ENCODE measurements around the gene TOMT. TPM values are rescaled to one million over a fixed set of nuclear protein-coding genes. Genes with fewer than 3 reads are reported as not detected.
"Not testable (repeated sequence)": the region's sequence is repeated elsewhere in the genome, so short reads cannot be mapped to it uniquely, and the experiment has no call there.

Gene TOMT
- total RNA-seq, 1 donor from 2014 or later = not detected

GRCh38 chr11:72138821-72139390 lies 33.2 kb downstream of the TOMT start:
- intact Hi-C loops (cut with DNase I) = no loop called here
- H3K27ac ChIP-seq = no peak overlapping the region

GRCh38 chr11:72139500-72139899 lies 33.8 kb downstream of the TOMT start:
- Histone ChIP-seq H3K36me3 (no peaks in the 10 kb centered on the region), H3K4me1 (no peaks in the 10 kb centered on the region), H3K27ac (no peak overlapping the region), H3K27me3 (no peaks in the 10 kb centered on the region), H3K4me3 (no peak overlapping the region), H3K9me3 (no peaks in the 10 kb centered on the region)
- intact Hi-C loops (cut with DNase I) = no loop called here
- no peak for TF ChIP-seq CTCF (IDR thresholded peaks at IDR 0.05)
- ATAC-seq (no peak), DNase-seq (no peak)

More at GRCh38 chr11:72138821-72139390, 33.2 kb downstream of the TOMT start:
- TF ChIP-seq CTCF (IDR thresholded peaks at IDR 0.05) = no peak
- Histone ChIP-seq H3K4me3 (no peak overlapping the region), H3K4me1 (no peaks in the 10 kb centered on the region), H3K9me3 (no peaks in the 10 kb centered on the region), H3K36me3 (no peaks in the 10 kb centered on the region), H3K27me3 (no peaks in the 10 kb centered on the region)
- DNase-seq (no peak), ATAC-seq (peak; percentile 4)

- no peak overlapping the region for H3K27ac ChIP-seq
- no peaks in the 10 kb centered on the region for H3K9me3 ChIP-seq
- no peaks in the 10 kb centered on the region for H3K27me3 ChIP-seq
- DNase-seq (no peak), ATAC-seq (no peak)
- H3K4me3 ChIP-seq = no peak overlapping the region
- H3K4me1 ChIP-seq = no peaks in the 10 kb centered on the region
- intact Hi-C loops (cut with DNase I) = no loop called here
- no peaks in the 10 kb centered on the region for H3K36me3 ChIP-seq
- no peak for TF ChIP-seq CTCF (IDR thresholded peaks at IDR 0.05)
Observed at GRCh38 chr11:72140661-72141060, 34.9 kb downstream of the TOMT start.

- no peak overlapping the region for H3K4me3 ChIP-seq
- no peak for TF ChIP-seq CTCF (IDR thresholded peaks at IDR 0.05)
- no peaks in the 10 kb centered on the region for H3K27me3 ChIP-seq
- no peaks in the 10 kb centered on the region for H3K9me3 ChIP-seq
- no peaks in the 10 kb centered on the region for H3K4me1 ChIP-seq
- intact Hi-C loops (cut with DNase I) = no loop called here
- no peaks in the 10 kb centered on the region for H3K36me3 ChIP-seq
- no peak for ATAC-seq
- H3K27ac ChIP-seq = no peak overlapping the region
- no peak for DNase-seq
Observed at GRCh38 chr11:72141066-72141465, 35.3 kb downstream of the TOMT start.

- H3K4me3 ChIP-seq; H3K27ac ChIP-seq; H3K36me3 ChIP-seq; ATAC-seq; H3K9me3 ChIP-seq; H3K27me3 ChIP-seq; H3K4me1 ChIP-seq; DNase-seq; intact Hi-C loops (cut with DNase I): not testable (repeated sequence)
Observed at GRCh38 chr11:72142086-72142485, 36.4 kb downstream of the TOMT start.

- H3K27ac ChIP-seq; H3K4me1 ChIP-seq; H3K9me3 ChIP-seq; H3K36me3 ChIP-seq; H3K4me3 ChIP-seq; H3K27me3 ChIP-seq; DNase-seq; intact Hi-C loops (cut with DNase I); ATAC-seq: not testable (repeated sequence)
Observed at GRCh38 chr11:72142543-72142942, 36.8 kb downstream of the TOMT start.
